OCI-LY7 (cell line): ENCODE measurements around the gene CLGN. TPM values are rescaled to one million over a fixed set of nuclear protein-coding genes. Genes with fewer than 3 reads are reported as not detected.

Experiments used
- BruUV-seq: library from RNA; stranded (reverse); fragments of 400-500 nt; replicated peaks from 2 replicates; lab custom pipeline; 2021; lab: Mats Ljungman, UMichigan
- CTCF ChIA-PET: fragments of 300-600 bp; sonication (Branson Sonifier 250); formaldehyde crosslinking; loops from one replicate; lab custom pipeline; 2022; ENCODE audit warnings: antibody characterized with exemption; ENCODE audit not compliant: unreplicated experiment; lab: Charles Lee
- POLR2A ChIA-PET: fragments of 300-600 bp; sonication (Branson Sonifier 250); formaldehyde crosslinking; loops from one replicate; lab custom pipeline; 2022; ENCODE audit warnings: antibody characterized with exemption; lab: Charles Lee
- DNase-seq: peaks from one replicate; pipeline ENCODE4 v3.0.0-alpha.2; 2015; ENCODE audit warnings: low spot score
- H2AFZ ChIP-seq: fragments of 200-600 bp; sonication (generic), shearing (Covaris generic); 2 replicates; pipeline ENCODE4 v1.6.1; 2014; ENCODE audit warnings: mild to moderate bottlenecking, antibody characterized with exemption, low read length, moderate library complexity
- H3K27ac ChIP-seq: fragments of 200-600 bp; sonication (generic); 2 replicates; pipeline ENCODE4 v1.5.1; 2014; ENCODE audit warnings: mixed run types, low read depth, mild to moderate bottlenecking, moderate library complexity, low read length, inconsistent platforms; ENCODE audit not compliant: poor library complexity, severe bottlenecking
- H3K36me3 ChIP-seq: fragments of 200-600 bp; sonication (generic); 2 replicates; pipeline ENCODE4 v1.6.1; 2014; ENCODE audit warnings: mild to moderate bottlenecking, antibody characterized with exemption, low read length, moderate library complexity, mixed read lengths; ENCODE audit not compliant: insufficient read depth
- H3K4me1 ChIP-seq: fragments of 200-600 bp; sonication (generic); 2 replicates; pipeline ENCODE4 v1.5.1; 2014; ENCODE audit warnings: mild to moderate bottlenecking, low read length; ENCODE audit not compliant: insufficient read depth, poor library complexity, severe bottlenecking
- H3K4me2 ChIP-seq: fragments of 200-600 bp; sonication (generic); 2 replicates; pipeline ENCODE4 v1.6.1; 2014; ENCODE audit warnings: mild to moderate bottlenecking, low read length
- H3K4me3 ChIP-seq: fragments of 200-600 bp; sonication (generic); 2 replicates; pipeline ENCODE4 v1.5.1; 2014; ENCODE audit warnings: mild to moderate bottlenecking, low read depth, low read length; ENCODE audit not compliant: poor library complexity, severe bottlenecking
- H3K79me2 ChIP-seq: fragments of 200-600 bp; sonication (generic); 2 replicates; pipeline ENCODE4 v1.6.1; 2016; ENCODE audit warnings: low read depth, mild to moderate bottlenecking, low read length, moderate library complexity, mixed read lengths; ENCODE audit not compliant: insufficient read depth
- H3K9me2 ChIP-seq: fragments of 200-600 bp; sonication (generic); 2 replicates; pipeline ENCODE4 v1.6.1; 2016; ENCODE audit warnings: mild to moderate bottlenecking, low read length, mixed read lengths; ENCODE audit not compliant: insufficient read depth
- H3K9me3 ChIP-seq: fragments of 200-600 bp; sonication (generic); 2 replicates; pipeline ENCODE4 v1.6.1; 2014; ENCODE audit warnings: mild to moderate bottlenecking, mixed run types, low read length, mixed read lengths
- H4K20me1 ChIP-seq: fragments of 200-600 bp; sonication (generic); 2 replicates; pipeline ENCODE4 v1.6.1; 2014; ENCODE audit warnings: mild to moderate bottlenecking, antibody characterized with exemption, low read length, moderate library complexity, mixed read lengths; ENCODE audit not compliant: insufficient read depth
- CTCF ChIP-seq: fragments of 200-600 bp; sonication (generic); conservative IDR thresholded peaks from 2 replicates; pipeline ENCODE4 v1.5.1; 2014; ENCODE audit warnings: mild to moderate bottlenecking, antibody characterized with exemption, low read length, moderate library complexity, mixed read lengths
- EZH2phosphoT487 ChIP-seq: fragments of 200-600 bp; sonication (generic); IDR thresholded peaks from 2 replicates; pipeline ENCODE4 v1.6.1; 2018; ENCODE audit warnings: low read depth, borderline replicate concordance, mild to moderate bottlenecking, mixed run types, antibody characterized with exemption, low read length, moderate library complexity, mixed read lengths
- intact Hi-C: fragments of 100-400 bp; cut with micrococcal nuclease; formaldehyde crosslinking; loops from one replicate; pipeline ENCODE4 v1.10.0; 2022; ENCODE audit not compliant: unreplicated experiment
- total RNA-seq, 2 experiments: library from RNA; depleted of rRNA in 1 of 2; stranded (reverse); fragments of >200 nt in 1 of 2; shearing (Covaris generic) in 1 of 2; gene quantifications; 2 replicates each; pipeline ENCODE4 v1.2.3, GENCODE V29; 2014 to 2022

CLGN gene
- total RNA-seq, 2 experiments from 2014 or later: 1.1 to 2.5 TPM

DNA sequence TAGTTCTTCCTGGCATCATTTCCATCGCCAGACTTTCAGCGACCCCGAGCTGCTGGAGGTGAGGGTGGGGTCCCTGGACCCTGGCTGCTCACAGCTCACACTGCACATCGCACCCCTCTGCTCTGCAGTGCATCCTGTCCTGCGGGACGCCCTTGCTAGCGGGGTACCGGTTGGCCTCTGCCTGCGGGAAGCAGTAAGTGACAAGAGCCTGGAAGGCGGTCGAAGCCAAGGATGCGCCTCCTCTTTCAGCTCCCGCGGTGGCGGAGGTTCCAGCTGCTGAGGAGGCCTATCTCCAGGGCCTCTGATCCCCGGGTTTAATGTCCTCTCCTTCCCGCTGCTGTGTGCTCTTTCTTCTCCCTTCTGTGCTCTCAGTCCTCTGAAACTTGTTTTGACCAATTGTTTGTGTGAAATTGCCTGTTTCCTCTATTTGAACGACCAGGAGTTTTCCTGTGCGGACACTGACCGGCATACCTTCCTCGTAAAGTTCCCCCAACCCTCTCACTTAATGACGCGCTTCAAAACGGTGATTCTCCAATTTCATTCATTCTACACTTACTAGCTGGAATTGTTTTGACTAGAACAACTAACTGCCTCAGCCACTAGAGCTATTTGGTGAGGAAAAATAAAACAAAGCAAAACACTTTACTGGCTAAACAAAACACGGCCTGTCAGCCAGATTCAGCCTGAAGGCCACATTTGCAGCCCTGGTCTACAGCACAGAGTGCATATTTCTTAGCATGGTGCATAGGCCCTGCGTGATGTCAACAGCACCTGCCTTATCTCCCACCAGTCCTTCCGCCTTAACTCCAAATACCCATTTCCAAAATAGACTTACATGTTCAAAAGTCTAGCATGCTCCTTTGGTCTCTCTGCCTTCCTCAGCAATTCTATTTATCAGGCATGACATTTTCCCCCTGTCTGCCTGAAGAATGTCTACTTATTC lies 42.6 kb upstream of the CLGN start:
- BruUV-seq: no TSS peak
- Histone ChIP-seq H3K4me1 (no peaks in the 10 kb centered on the region), H3K36me3 (no peaks in the 10 kb centered on the region), H3K4me2 (no peak overlapping the region), H3K9me3 (no peaks in the 10 kb centered on the region), H3K9me2 (no peaks in the 10 kb centered on the region), H2AFZ (no peak overlapping the region), H3K27ac (no peak overlapping the region), H4K20me1 (no peaks in the 10 kb centered on the region), H3K79me2 (no peaks in the 10 kb centered on the region), H3K4me3 (no peak overlapping the region)
- ChIA-PET POLR2A (no interaction called here), CTCF (no interaction called here)
- TF ChIP-seq CTCF (no peak), EZH2phosphoT487 (no peak)
- DNase-seq: no peak
- intact Hi-C loops: no loop called here

GRCh38 chr4:140466146-140466545 lies 38.7 kb upstream of the CLGN start:
- ChIA-PET POLR2A (interaction anchor here (0.6 to 1.2 kb wide), 2 partner anchors 84 to 89 kb away, joined by 3 read pairs; no protein-coding TSS in a partner anchor), CTCF (no interaction called here)
- intact Hi-C loops: no loop called here
- Histone ChIP-seq H2AFZ (no peak overlapping the region), H3K9me3 (no peaks in the 10 kb centered on the region), H3K4me3 (no peak overlapping the region), H3K4me1 (no peaks in the 10 kb centered on the region), H3K9me2 (no peaks in the 10 kb centered on the region), H3K4me2 (no peak overlapping the region), H3K36me3 (no peaks in the 10 kb centered on the region), H3K27ac (no peak overlapping the region), H4K20me1 (no peaks in the 10 kb centered on the region), H3K79me2 (no peaks in the 10 kb centered on the region)
- DNase-seq: no peak
- no TSS peak for BruUV-seq
- TF ChIP-seq EZH2phosphoT487 (no peak), CTCF (no peak)

- H3K9me3 ChIP-seq: no peaks in the 10 kb centered on the region
- ChIA-PET CTCF (no interaction called here), POLR2A (interaction anchor here (1.4 kb wide), 1 partner anchor 32 kb away, joined by 4 read pairs; no protein-coding TSS in a partner anchor)
- no peaks in the 10 kb centered on the region for H3K9me2 ChIP-seq
- no peak overlapping the region for H3K4me2 ChIP-seq
- H3K36me3 ChIP-seq: no peaks in the 10 kb centered on the region
- TF ChIP-seq EZH2phosphoT487 (no peak), CTCF (no peak)
- H3K4me3 ChIP-seq: no peak overlapping the region
- H4K20me1 ChIP-seq: no peaks in the 10 kb centered on the region
- DNase-seq: no peak
- no TSS peak for BruUV-seq
- no peak overlapping the region for H3K27ac ChIP-seq
- H3K4me1 ChIP-seq: no peaks in the 10 kb centered on the region
- no peak overlapping the region for H2AFZ ChIP-seq
- intact Hi-C loops: no loop called here
- no peaks in the 10 kb centered on the region for H3K79me2 ChIP-seq
Observed at GRCh38 chr4:140463614-140464013, 36.2 kb upstream of the CLGN start.
